ENCODE data around the gene LARGE1. TPM values are rescaled to one million over a fixed set of nuclear protein-coding genes. Genes with fewer than 3 reads are reported as not detected.
A peak's percentile ranks its signal among the peaks of the same experiment; 100 is the strongest.

The LARGE1 gene
- total and polyA plus RNA-seq, 2 experiments from 2014 or later: 1.5 to 12.8 TPM

DNA sequence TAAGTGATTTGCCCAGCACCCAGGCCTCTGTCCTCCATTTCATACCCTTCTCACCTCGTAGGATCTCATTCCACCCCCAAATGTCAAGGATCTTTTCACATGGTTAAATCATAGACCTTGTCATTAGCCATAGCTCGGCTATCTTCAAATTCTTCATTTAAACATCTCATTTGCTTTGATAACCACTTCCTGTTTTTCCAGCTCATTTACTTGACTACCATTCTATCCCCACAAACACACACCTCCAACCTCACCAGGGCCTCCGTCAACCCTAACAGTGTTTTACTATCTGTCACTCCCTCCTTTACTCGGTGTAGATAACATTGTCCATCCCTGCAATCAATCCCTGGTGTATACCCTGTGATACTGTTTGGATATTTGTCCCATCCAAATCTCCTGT lies 36.8 kb upstream of the LARGE1 start:
- Histone ChIP-seq H3K27ac (no peak overlapping the region), H3K79me2 (ENCODE audit: insufficient read depth) (no peaks in the 10 kb centered on the region), H3K27me3 (replicated peaks; ENCODE audit: insufficient read depth) (no peaks in the 10 kb centered on the region; the same call in 1 of the 2 replicates), H3K9me2 (ENCODE audit: insufficient read depth) (no peaks in the 10 kb centered on the region), H4K20me1 (ENCODE audit: insufficient read depth) (no peaks in the 10 kb centered on the region), H3K9me3 (ENCODE audit: low read depth) (no peaks in the 10 kb centered on the region), H3K4me2 (ENCODE audit: unreplicated experiment) (no peak overlapping the region), H3F3A (ENCODE audit: insufficient read depth) (no peaks in the 10 kb centered on the region), H3K4me1 (ENCODE audit: insufficient read depth) (no peaks in the 10 kb centered on the region), H3K4me3 (no peak overlapping the region), H2AFZ (no peak overlapping the region), H3K9ac (no peak overlapping the region), H3K36me3 (ENCODE audit: low read depth) (no peaks in the 10 kb centered on the region)
- in situ Hi-C loops (cut with MboI): no loop called here
- TF ChIP-seq EZH2phosphoT487 (IDR thresholded peaks at IDR 0.05; ENCODE audit: insufficient read depth, low read depth) (no peak), EZH2 (IDR thresholded peaks at IDR 0.05; ENCODE audit: insufficient read depth, poor library complexity, severe bottlenecking) (no peak)
- WGBS, 2 experiments (ENCODE audit: low coverage in 1 of 2, low lambda C conversion rate in 2 of 2, missing lambda C conversion rate in 2 of 2): 9 to 16% methylated on average over 4 of the region's 4 CpGs
- DNase-seq: no peak

DNA sequence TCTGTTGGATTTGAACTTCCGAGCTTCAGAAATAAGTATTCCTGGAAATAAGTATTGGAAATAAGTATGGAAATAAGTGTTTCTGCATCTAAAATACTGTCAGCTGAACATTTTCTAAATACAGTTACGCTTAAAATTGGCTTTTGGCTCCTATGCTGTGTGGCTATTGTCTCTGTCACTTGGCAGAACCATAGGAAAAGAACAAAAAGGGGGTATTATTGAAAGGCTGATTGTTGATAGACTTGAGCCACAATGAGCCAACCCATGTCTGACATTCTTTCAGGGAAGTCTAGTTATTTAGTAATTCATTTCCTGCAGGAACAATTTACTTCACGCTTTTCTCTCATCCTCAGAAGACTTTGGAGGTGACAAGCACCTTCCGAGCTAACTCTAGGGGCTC lies 32.5 kb upstream of the LARGE1 start:
- no peaks in the 10 kb centered on the region for H3K4me1 ChIP-seq (ENCODE audit: insufficient read depth)
- TF ChIP-seq EZH2 (IDR thresholded peaks at IDR 0.05; ENCODE audit: insufficient read depth, poor library complexity, severe bottlenecking): no peak
- TF ChIP-seq EZH2phosphoT487 (IDR thresholded peaks at IDR 0.05; ENCODE audit: insufficient read depth, low read depth): no peak
- in situ Hi-C loops (cut with MboI): no loop called here
- H3K9me2 ChIP-seq (ENCODE audit: insufficient read depth): no peaks in the 10 kb centered on the region
- H3K9me3 ChIP-seq (ENCODE audit: low read depth): no peaks in the 10 kb centered on the region
- no peaks in the 10 kb centered on the region for H3F3A ChIP-seq (ENCODE audit: insufficient read depth)
- H3K9ac ChIP-seq: no peak overlapping the region
- H3K36me3 ChIP-seq (ENCODE audit: low read depth): no peaks in the 10 kb centered on the region
- H3K79me2 ChIP-seq (ENCODE audit: insufficient read depth): no peaks in the 10 kb centered on the region
- H3K27me3 ChIP-seq (replicated peaks; ENCODE audit: insufficient read depth): no peaks in the 10 kb centered on the region; the same call in 1 of the 2 replicates
- 47 to 56% methylated on average over 4 of the region's 4 CpGs for WGBS, 2 experiments (ENCODE audit: low coverage in 1 of 2, low lambda C conversion rate in 2 of 2, missing lambda C conversion rate in 2 of 2)
- H3K4me3 ChIP-seq: no peak overlapping the region
- no peak overlapping the region for H3K4me2 ChIP-seq (ENCODE audit: unreplicated experiment)
- no peak overlapping the region for H3K27ac ChIP-seq
- no peak overlapping the region for H2AFZ ChIP-seq
- H4K20me1 ChIP-seq (ENCODE audit: insufficient read depth): no peaks in the 10 kb centered on the region
- DNase-seq: no peak

DNA sequence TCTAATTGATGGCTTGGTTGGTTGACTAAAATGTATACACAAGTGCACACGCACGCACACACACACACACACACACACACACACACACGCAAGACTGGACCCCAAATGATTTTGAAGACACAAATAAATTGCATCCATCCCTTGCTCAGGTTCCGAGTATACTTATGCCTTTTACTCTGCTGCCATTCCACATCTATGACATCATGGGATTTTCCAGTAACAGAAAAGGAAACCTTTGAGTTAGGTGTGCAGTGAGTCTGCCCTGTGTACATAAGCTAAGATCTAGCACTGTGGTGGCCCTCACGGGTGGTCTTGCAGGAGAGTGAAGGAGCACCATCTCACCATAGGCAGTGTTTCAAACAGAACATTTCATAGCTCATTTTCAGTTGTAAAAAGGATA lies 20.5 kb upstream of the LARGE1 start:
- 37 to 42% methylated on average over 5 of the region's 5 CpGs for WGBS, 2 experiments (ENCODE audit: low coverage in 1 of 2, low lambda C conversion rate in 2 of 2, missing lambda C conversion rate in 2 of 2)
- no peak overlapping the region for H3K9ac ChIP-seq

DNA sequence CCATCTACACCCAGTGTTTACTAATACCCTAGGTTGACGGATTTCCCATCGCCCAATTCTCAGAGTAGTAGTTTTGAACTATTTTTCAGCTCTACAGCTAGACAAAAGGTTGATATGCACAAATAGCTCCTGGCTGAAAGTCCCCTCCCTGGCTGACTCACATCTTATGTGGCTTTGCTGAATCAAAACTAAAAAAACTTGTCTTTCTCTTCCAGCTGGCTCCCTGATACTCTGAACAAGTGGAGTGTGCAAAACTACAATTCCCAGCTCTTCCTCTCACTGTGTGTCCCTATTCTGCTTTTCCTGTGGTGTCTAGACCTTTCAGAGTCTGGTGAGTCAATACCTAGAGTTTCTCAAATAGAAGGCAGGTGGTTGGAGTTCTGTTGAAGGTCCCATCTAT lies 12.7 kb upstream of the LARGE1 start:
- Histone ChIP-seq H3K9ac (no peak overlapping the region), H3K4me1 (ENCODE audit: insufficient read depth) (no peaks in the 10 kb centered on the region), H3K4me3 (no peak overlapping the region), H3F3A (ENCODE audit: insufficient read depth) (no peaks in the 10 kb centered on the region), H3K9me2 (ENCODE audit: insufficient read depth) (no peaks in the 10 kb centered on the region), H3K4me2 (ENCODE audit: unreplicated experiment) (no peak overlapping the region), H4K20me1 (ENCODE audit: insufficient read depth) (no peaks in the 10 kb centered on the region), H3K27me3 (replicated peaks; ENCODE audit: insufficient read depth) (no peaks in the 10 kb centered on the region), H3K79me2 (ENCODE audit: insufficient read depth) (no peaks in the 10 kb centered on the region), H3K36me3 (ENCODE audit: low read depth) (no peaks in the 10 kb centered on the region), H2AFZ (no peak overlapping the region), H3K27ac (no peak overlapping the region), H3K9me3 (ENCODE audit: low read depth) (no peaks in the 10 kb centered on the region)
- 70 to 81% methylated on average over 2 of the region's 2 CpGs for WGBS, 2 experiments (ENCODE audit: low coverage in 1 of 2, low lambda C conversion rate in 2 of 2, missing lambda C conversion rate in 2 of 2)
- in situ Hi-C loops (cut with MboI): no loop called here
- DNase-seq: peak; percentile 27
- TF ChIP-seq EZH2 (IDR thresholded peaks at IDR 0.05; ENCODE audit: insufficient read depth, poor library complexity, severe bottlenecking) (no peak), EZH2phosphoT487 (IDR thresholded peaks at IDR 0.05; ENCODE audit: insufficient read depth, low read depth) (no peak)

More for the DNA sequence above, 20.5 kb upstream of the LARGE1 start:
- Histone ChIP-seq H3K36me3 (ENCODE audit: low read depth) (no peaks in the 10 kb centered on the region), H4K20me1 (ENCODE audit: insufficient read depth) (no peaks in the 10 kb centered on the region), H3K79me2 (ENCODE audit: insufficient read depth) (no peaks in the 10 kb centered on the region), H3K4me3 (no peak overlapping the region), H3K9me2 (ENCODE audit: insufficient read depth) (no peaks in the 10 kb centered on the region), H2AFZ (no peak overlapping the region), H3K27ac (no peak overlapping the region), H3K4me2 (ENCODE audit: unreplicated experiment) (no peak overlapping the region), H3K27me3 (replicated peaks; ENCODE audit: insufficient read depth) (no peaks in the 10 kb centered on the region), H3K4me1 (ENCODE audit: insufficient read depth) (no peaks in the 10 kb centered on the region), H3F3A (ENCODE audit: insufficient read depth) (no peaks in the 10 kb centered on the region), H3K9me3 (ENCODE audit: low read depth) (no peaks in the 10 kb centered on the region)
- DNase-seq: no peak
- in situ Hi-C loops (cut with MboI): no loop called here
- TF ChIP-seq EZH2 (IDR thresholded peaks at IDR 0.05; ENCODE audit: insufficient read depth, poor library complexity, severe bottlenecking) (no peak), EZH2phosphoT487 (IDR thresholded peaks at IDR 0.05; ENCODE audit: insufficient read depth, low read depth) (no peak)

DNA sequence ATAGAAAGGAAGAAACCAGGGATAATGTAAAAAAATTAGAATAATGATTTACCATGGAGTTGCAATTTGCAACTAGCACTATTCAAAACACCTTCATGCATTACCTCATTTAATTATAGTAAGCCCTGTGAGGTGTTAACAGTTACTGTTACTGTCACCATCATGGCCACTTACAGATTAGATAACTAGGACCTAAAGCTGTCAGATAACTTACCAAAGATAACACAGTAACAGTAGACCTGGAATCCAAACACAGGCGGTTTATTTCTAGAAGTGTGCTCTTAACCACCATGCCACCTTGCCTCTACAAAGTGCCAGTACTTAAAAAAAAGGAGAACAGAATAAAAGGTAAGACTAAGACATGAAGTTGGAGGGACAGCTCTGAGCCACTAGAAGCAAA lies 11.1 kb upstream of the LARGE1 start:
- no peaks in the 10 kb centered on the region for H3K4me1 ChIP-seq (ENCODE audit: insufficient read depth)
- no peaks in the 10 kb centered on the region for H3K79me2 ChIP-seq (ENCODE audit: insufficient read depth)
- no peaks in the 10 kb centered on the region for H3K9me3 ChIP-seq (ENCODE audit: low read depth)
- H3F3A ChIP-seq (ENCODE audit: insufficient read depth): no peaks in the 10 kb centered on the region
- H3K9me2 ChIP-seq (ENCODE audit: insufficient read depth): no peaks in the 10 kb centered on the region
- H2AFZ ChIP-seq: no peak overlapping the region
- no peak for TF ChIP-seq EZH2 (IDR thresholded peaks at IDR 0.05; ENCODE audit: insufficient read depth, poor library complexity, severe bottlenecking)
- no peak for TF ChIP-seq EZH2phosphoT487 (IDR thresholded peaks at IDR 0.05; ENCODE audit: insufficient read depth, low read depth)
- no peak overlapping the region for H3K27ac ChIP-seq
- no peaks in the 10 kb centered on the region for H3K27me3 ChIP-seq (replicated peaks; ENCODE audit: insufficient read depth)
- H4K20me1 ChIP-seq (ENCODE audit: insufficient read depth): no peaks in the 10 kb centered on the region
- H3K4me3 ChIP-seq: no peak overlapping the region
- in situ Hi-C loops (cut with MboI): no loop called here
- DNase-seq: no peak
- H3K4me2 ChIP-seq (ENCODE audit: unreplicated experiment): no peak overlapping the region
- no peaks in the 10 kb centered on the region for H3K36me3 ChIP-seq (ENCODE audit: low read depth)
- WGBS, 2 experiments (ENCODE audit: low coverage in 1 of 2, low lambda C conversion rate in 2 of 2, missing lambda C conversion rate in 2 of 2): 67 to 79% methylated on average over 1 of the region's 1 CpG
- H3K9ac ChIP-seq: no peak overlapping the region

All from GM23248 (cell line).